ENCODE results near the gene ACSL1.

ACSL1 gene

DNA sequence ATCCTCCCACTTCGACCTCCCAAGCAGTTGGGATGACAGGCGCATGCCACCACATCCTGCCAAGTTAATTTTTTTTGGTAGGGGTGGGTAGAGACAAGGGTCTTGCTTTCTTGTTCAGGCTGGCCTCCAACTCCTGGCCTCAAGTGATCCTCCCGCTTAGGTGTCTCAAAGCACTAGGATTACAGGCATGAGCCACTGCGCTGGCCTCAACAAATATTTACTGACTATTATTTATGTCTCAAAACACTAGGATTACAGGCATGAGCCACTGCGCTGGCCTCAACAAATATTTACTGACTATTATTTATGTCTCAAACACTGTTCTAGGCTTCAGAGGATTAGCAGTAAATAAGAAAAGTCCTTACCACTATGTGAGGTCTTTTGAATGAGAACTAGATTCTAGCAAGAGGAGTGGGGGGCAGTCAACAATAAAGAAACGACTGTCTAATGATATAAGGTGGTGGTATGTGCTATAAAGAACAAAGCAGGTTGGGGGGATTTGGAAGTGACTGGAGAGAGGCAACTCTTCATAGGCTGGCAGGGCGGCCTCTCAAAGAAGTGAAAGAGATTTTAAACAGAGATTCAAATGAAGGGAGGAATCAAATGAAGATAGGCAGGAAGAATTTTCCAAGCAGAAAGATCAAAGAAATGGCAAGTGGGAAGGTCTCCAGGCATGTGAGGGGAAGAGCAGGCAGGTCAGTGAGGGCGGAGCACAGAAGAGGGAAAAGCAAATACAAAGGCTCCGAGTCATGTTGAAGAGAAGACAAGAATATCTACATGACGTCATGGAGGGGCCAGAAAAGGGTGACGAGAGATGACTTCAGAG, 12.7 kb upstream of the ACSL1 start:
- DNase-seq, result peak; percentile 15

DNA sequence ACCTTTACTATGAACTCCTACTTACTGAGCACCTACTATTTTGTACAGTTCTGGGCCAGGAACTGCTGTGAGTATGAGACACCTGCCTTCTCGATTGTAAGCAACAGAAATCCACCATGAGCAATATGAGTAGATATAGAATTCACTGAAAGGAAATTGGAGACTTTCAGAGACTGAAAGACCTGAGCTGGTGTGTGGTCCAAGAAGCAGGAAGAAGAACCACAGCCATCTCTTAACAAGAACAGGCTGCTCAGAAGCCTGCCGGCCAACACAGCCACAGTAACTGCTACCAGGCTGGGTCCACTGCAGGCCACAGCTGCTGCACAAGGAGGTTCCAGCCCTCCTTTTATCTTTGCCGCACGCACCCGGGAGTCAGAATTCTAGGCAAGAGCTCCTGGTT, 10.8 kb upstream of the ACSL1 start:
- no peak for DNase-seq

DNA sequence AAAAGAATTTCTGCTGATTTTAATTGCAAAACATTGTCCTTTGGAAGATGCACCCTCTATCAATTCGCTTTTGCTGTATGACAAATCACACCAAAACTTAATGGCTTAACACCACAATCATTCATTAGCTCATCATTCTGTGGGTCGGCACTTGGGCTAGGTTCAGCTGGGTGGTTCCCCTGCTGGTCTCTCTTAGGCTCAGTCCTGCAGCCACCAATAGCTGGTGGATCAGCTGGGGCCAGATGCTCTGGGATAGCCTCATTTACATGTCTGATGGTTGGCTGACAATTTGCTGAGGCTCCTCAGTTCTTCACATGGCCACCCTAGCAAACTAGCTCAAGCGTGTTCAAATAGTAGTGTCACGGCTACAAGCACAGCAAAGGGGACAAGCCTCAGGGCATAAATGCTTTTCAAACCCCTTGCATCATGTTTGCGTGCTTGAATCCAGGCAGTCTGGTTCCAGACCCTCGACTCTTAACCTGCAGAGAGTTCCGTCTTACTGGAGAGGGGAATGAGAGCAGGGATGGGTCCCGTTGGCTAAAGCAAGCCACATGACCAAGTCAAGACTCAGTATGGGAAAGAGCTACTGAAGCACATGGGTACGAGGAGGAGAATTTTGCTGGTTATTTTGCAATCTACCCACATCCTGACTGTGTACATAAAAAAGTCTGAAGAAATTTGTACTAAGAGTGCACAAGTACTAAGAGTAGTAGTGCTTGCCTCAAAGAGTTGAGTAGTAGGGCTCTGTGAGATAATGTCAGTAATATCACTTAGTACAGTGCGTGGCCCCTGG, 7.5 kb upstream of the ACSL1 start:
- no peak for DNase-seq

DNA sequence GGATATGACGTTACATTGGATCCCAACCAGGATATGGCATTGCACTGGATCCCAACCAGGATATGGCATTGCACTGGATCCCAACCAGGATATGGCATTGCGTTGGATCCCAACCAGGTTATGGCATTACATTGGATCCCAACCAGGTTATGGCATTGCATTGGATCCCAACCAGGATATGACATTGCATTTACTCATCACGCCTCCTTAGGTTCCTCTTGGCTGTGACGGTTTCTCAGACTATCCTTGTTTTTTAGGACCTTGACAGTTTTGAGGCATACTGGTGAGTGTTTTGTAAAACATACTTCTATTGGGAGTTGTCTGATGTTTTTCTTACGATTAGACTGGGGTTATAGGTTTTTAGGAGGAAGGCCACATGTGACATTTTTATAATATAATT, 5.4 kb upstream of the ACSL1 start:
- no peak for DNase-seq

DNA sequence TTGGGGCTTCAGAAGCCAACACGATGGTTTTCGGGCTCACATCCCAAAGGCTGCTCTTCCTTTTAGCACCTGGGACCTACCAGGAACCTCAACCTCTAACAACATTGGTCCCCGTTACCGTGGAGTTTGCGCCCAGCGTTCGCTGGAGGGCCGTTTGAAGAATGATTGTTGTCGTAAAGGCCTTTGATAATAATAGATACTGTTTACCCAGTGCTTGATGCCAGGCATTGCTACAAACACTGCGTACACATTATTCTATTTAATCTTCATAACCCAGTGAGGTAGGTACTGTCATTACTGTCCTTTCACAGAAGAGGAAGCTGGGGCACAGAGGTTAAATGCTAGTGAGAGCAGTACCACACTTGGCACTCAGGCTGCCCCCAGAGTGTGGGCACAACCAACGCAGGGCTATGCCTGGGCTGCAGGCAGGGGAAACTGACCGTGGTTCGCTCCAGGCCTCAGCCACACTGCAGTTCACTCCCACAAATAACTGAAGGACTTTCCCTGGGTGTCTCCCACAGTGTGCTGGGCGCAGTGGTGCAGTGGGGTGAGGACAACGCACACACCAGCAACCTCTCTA, 1.0 kb upstream of the ACSL1 start:
- DNase-seq, result no peak

DNA sequence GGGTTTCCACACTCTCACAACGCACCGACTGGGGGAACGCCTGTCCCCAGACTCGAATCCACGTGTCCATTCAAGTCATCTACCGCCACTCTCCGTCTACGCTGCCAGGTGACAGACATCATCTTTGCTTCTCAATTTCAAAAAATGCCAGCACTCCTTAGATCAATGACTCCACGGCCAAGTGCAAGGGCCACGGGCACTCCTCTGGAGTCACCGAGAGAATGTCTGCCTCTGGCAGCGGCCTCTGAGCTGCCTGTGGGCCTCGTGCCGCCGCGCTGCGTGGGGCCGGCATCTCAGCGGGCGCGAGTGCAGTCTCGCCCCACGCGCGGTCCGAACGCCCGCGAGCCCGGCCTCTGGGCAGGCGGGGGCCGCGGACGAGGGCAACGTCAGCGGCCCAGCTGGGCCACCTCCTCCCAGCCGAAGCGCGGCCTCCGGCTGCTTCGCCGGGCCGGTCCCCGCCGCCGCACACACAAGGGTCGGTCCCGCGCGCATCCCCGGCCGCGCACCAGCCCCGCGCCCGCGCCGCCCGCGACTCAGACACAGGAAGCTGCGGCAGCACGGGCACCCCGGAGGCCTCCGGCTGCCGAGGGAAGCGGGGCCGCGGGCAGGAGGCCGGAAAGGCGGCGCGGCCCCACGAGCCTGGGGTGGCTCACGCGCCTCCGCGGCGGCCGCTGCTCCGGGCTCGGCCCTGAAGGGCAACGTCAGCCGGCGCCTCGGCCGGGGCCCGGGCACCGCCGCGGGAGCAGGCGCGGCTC, 450 bp downstream of the ACSL1 start:
- peak; percentile 44 for DNase-seq

DNA sequence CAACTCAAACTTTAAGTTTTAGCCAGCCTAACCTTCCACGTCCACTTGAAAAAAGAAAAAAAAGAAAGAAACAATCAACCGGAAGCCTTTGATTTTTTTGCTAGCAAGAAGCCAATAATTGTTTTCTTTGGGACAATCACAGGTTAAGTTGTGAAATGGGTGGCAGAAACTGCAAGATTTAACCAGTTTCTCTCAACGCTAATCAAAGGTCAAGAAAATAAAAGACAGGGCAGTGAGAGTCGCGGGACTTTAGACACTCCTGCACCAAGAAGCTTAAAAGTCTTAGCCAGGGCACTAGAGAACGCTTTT, 1.0 kb downstream of the ACSL1 start:
- DNase-seq, result no peak

DNA sequence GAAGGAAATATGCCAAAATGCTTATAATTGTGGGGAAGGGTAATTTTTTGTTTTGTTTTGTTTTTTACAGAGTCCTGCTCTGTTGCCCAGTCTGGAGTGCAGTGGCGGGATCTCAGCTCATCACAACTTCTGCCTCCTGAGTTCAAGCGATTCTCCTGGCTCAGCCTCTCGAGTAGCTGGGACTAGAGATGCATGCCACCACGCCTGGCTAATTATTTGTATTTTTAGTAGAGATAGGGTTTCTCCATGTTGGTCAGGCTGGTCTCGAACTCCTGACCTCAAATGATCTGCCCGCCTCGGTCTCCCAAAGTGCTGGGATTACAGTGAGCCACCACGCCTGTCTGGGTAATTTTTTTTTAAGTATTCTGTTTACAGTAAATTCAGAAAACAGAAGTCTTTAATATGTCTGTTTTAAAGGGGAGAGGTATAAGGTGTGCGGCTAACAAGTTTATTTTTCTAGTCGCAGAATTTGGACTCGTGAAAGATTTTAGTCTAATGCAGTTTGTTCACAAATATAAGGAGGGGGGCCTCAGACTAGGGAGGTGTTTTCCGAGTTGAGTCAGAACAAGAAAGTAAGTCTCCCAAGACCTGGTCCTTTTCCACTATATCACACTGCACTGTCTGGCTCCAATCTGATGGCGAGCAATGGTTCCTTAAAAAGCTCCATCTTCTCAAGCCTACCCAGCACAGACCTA, 1.5 kb downstream of the ACSL1 start:
- no peak for DNase-seq

DNA sequence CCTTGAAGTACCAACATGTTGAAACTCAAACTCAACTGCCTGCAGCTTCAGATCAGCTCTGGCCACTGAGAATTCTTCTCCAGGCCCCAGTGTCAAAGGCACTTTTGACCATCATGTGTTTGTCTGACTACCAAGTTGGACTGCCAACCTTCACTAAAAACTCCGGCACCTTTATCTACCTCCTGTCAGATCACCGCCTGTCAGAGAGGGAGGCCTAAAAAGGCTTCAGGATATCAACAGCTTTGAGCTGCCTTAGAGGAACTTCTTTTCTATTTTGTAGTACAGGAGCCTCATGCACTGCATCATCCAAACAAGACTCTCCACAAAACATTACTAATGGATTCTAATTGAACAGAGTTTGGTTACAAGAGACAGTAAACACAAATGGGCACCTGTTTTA, 2.8 kb downstream of the ACSL1 start:
- no peak for DNase-seq

DNA sequence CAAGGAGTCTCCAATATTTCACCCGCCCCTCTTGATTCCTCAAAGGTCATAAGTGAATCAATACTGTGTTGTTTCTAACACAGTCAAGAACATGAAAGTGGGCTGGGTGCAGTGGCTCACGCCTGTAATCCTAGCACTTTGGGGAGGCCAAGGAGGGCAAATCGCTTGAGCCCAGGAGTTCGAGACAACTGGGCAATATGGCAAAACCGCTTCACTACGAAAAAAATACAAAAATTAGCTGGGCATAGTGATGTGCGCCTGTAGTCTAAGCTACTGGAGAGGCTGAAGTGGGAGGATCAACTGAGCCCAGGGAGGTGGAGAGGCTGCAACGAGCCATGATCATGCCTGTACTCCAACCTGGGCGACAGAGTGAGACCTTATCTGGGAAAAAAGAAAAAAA, 3.4 kb downstream of the ACSL1 start:
- DNase-seq, result no peak

DNA sequence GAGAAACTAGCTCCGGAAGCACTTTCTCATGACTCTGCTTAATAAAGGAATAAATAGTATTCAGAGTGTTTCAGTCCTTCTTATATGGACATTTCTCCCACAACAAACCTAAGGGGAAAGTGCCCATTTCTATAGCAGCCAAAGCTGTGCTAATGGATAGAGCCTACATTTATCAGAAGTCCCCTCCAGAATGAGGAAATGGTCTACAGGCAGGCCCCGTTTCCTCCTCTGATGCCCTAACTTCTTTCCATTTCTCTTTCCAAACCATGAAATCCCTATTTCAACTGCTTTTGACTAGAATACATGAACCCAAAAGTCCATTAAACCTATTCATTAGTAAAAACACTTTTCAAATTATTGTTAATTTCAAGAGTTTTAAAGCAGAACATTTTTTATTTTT, 4.5 kb downstream of the ACSL1 start:
- no peak for DNase-seq

DNA sequence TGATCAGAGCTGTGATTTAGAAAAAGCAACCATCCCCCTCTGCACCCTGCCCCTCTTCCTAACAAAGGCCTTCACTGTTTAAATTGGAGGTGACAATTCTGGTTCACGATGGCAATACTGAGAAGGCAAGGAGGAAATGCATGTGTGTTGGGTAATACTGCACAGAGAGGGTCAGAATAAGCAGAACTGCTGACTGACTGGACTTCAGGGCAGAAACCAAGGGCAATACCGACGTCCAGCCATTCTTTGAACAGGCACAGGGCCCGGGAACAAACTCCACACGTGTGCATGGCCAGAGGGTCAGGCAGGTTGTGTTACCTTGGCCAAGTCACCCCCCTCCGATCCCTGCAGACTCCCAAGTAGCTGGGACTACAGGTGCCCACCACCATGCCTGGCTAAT, 6.0 kb downstream of the ACSL1 start:
- DNase-seq, result no peak

DNA sequence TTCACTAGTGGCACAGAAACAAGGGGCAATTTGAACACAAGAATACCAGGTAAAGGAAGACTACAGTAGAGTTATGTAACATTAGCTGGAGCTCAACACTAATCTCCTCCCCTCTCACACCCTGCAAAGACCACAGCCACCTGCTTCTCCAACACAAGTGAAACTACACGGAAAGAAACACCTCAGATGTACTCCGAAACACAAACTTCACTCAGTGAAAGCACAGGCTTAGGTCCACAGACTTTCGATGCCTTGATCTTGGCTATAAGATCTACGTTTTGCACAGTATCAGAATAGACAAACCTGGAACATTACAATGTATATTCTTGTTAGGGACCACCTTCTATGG, 7.6 kb downstream of the ACSL1 start:
- DNase-seq, result no peak

DNA sequence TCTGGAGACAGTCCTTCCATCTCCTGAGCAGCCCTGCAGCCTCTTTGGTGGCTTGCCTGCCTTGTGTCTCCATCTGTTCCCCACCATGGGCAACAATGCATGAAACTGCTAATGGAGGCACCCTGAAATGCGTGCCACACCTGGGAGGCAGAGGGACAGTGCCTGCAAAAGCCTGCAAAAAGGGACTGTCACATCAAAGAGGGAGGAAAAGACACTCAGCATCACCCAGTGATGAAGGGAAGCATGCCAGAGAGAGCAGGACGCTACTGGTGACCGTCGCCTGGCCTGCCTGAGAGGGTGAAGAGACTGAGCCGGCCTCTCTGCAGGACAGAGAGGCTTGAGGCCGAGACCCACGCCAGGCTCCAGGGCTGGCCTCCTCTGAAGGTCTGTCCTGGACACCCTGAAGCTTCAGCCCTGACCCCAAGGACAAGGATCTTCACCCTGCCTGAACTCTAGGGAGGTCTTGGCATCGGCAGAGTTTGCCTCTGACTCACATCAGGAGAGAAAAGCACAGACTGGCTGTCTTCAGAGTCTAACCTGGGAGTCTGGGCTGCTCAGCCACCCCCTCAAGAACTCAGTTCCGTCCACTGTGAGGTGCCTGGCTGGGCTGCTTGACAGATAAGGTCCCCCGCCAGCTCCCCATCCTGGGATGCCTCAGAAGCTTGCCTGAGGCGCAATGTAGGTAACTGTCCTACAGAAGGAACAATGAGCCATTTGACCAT, 8.1 kb downstream of the ACSL1 start:
- DNase-seq, result no peak

DNA sequence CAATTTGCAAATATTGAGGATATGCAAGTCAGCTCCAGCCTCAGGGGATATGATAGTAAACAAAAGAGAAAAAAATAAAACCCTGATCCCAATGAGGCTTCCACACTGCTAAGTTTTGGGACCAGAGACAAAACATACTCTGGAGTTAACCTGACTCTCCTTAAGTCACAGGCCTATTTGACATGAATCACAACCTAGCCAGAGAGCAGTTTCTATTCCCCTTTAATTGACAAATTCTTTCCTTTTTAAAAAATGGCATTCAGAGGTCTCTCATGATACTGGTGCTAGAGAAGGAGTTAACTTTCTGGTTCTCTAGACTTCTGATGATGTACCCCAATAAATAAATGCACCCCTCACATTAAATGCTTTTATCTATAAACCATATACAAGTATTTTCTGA, 8.8 kb downstream of the ACSL1 start:
- no peak for DNase-seq

DNA sequence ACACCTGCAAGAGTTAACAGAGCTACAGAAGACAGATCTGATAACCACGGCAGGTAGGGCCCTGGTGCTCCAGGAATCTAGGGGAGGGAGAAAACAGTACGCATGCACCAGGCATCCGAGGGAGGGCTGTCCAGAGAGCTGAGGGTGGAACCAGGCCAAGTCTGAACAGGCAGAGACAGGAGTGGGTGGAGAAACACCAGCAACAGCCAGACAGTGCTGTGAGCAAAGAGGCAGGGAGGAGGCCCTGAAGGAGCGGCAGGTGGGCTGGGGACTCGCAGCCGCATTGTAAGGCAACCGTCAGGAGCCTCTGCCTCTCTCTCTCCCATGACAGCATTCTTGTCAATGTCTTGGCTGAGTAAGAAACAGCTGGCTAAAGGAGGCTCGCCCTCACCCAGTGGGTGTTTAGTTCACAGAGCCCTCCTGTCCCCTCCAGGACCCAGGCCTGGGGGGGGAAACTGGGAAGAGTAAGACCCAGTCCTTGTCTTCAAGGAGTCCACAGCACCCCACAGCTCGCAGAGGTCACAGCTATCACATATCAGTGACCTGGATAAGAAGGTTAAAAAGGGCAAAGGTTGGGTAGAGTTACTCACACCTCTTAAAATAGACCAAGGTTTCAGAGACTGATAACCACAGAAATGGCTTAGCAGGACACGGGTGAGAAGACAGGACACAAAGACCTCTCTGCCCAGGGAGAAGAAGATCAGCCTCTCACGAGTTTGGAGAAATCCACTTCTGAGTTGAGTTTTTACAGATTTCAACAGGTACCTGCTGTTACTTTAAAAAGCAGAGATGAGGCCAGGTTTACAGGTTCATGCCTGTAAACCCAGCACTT, 10.5 kb downstream of the ACSL1 start:
- peak; percentile 33 for DNase-seq

DNA sequence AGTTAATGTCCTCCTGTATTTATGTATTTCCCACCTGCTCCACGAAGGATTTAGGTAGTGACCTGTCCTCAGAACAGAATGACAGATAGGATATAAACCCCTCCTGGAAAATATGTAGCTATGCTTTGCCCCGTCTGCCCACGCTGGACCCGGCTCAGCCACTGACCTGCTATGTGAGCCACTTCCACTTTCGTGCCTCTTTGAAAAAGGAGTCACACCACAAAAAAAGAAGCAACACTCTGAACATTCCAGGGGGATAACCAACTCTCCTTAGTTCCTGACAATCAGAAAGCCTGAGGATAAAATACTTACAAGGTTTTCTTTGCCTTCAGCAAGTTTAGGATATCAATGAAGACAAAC, 11.1 kb downstream of the ACSL1 start:
- DNase-seq, result no peak

DNA sequence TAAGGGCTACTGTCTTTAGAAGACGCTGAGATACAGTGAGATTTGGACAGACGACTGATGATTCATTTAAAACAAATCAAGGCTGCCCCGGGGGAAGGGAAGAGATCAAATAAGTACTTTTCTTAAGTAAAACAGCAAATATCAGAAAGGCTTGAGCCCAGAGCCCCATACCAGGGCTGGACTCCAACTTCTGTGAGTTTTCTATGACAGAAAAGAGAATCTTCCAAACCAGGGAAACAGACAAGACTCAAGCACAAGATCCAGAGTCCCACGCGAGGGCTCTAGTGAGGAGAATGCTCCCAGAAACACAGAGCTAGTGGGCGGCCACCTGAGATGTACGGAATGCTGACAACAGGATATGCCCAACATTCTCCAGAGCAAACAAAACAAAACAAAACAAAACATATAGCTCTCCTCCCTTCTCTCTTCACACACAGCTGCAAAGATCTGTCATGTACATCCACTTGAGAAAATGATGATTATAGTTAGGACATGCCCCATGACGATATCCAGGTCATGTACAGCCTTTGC, 13.1 kb downstream of the ACSL1 start:
- DNase-seq, result peak; percentile 8

DNA sequence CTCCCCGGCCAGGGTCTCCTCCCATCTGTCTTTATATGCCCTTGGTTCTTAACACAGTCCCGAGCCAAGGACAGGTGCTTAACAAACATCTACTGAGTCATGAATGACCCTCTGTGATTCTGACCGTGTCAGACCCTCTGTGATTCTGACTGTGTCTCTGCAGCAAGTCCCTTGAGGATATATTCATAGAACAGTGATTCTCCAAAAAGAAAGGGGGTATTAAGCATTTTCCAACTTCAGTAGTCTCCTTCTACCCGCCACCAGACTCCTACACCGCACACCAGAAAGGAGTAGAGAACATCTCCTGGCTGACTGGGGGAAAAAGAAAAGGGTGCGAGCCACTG, 13.6 kb downstream of the ACSL1 start:
- no peak for DNase-seq

DNA sequence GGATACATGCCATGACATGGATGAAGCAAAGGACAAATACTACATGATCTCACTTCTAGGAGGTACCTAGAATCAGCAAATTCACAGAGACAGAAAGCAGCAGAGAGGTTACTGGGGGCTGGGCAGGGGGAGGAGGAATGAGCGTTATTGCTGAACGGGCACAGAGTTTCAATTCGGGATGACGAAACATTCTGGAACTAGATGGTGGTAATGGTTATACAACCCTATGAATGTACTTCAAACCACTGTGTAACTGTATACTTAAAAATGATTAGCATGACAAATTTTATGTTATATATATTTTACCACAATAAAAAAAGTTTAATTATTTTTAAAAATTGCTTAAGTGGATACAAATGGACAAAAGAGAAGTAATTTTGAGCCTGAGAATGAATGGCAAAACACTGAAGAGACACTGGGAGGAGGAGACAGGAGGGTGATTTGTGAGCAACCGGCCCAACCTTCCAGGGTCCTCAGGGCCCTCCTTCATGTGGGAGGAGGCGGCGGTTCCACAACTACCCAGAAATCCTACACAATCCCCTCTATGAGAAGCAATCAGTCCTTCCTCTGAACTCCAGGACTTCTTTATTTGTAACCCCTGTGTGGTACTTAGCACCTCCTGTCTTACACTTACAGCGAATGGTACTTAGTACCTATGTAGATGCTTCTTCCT, 14.1 kb downstream of the ACSL1 start:
- DNase-seq, result no peak
